Uterus (tissue), 2 donors: Measurements from ENCODE around the gene LGSN.
A peak's percentile ranks its signal among the peaks of the same experiment; 100 is the strongest.

Source experiments
- POLR2A ChIP-seq, 2 donors: fragments of 450-650 bp; IDR thresholded peaks; one replicate each; pipeline ENCODE4 v1.6.1; 2016; ENCODE audit warnings: antibody characterized with exemption in 2 of 2, mild to moderate bottlenecking in 1 of 2, moderate library complexity in 1 of 2
- TF ChIP-seq, protein P1 (sequence below), 4 experiments: fragments of 200-600 bp in 2 of 4; fragments of 450-650 bp in 2 of 4; sonication (generic) in 2 of 4; IDR thresholded peaks; one replicate each; pipeline ENCODE4 v1.5.1; 2016 to 2019; ENCODE audit warnings: antibody characterized with exemption in 4 of 4, mild to moderate bottlenecking in 2 of 4, moderate library complexity in 1 of 4

DNA sequence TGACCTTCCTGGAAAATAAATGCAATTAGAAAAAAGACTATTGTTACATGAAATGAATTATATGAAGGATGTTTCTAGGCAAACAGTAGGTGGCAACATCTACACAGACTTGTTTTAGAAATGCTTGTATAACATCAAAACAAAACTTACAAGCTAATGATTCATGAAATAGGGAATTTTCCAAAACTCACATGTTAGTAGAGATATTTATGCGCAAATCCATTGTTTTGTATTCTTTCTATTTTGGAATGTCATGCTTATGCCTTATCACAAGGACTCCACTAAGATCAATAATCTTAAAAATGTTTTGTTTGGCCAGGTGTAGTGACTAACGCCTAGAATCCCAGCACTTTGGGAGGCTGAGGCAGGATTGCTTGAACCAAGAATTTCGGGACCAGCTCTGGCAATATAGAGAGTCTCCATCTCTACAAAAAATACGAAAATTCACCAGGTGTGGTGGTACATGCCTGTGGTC is 32.3 kb upstream of the LGSN start:
- no peak for TF ChIP-seq POLR2A (IDR thresholded peaks at IDR 0.05)
- TF ChIP-seq, protein P1, sequence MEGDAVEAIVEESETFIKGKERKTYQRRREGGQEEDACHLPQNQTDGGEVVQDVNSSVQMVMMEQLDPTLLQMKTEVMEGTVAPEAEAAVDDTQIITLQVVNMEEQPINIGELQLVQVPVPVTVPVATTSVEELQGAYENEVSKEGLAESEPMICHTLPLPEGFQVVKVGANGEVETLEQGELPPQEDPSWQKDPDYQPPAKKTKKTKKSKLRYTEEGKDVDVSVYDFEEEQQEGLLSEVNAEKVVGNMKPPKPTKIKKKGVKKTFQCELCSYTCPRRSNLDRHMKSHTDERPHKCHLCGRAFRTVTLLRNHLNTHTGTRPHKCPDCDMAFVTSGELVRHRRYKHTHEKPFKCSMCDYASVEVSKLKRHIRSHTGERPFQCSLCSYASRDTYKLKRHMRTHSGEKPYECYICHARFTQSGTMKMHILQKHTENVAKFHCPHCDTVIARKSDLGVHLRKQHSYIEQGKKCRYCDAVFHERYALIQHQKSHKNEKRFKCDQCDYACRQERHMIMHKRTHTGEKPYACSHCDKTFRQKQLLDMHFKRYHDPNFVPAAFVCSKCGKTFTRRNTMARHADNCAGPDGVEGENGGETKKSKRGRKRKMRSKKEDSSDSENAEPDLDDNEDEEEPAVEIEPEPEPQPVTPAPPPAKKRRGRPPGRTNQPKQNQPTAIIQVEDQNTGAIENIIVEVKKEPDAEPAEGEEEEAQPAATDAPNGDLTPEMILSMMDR (IDR thresholded peaks at IDR 0.05), result peak in 3 of 4 experiments; percentile 11 to 26 (median 17)
